K562 (cell line): ENCODE data around the gene TSPAN1. TPM values are rescaled to one million over a fixed set of nuclear protein-coding genes. Genes with fewer than 3 reads are reported as not detected.

Experiments
- ATF7 ChIP-seq: fragments of 450-650 bp; IDR thresholded peaks from 2 replicates; pipeline ENCODE4 v1.7.1; 2014; ENCODE audit warnings: mild to moderate bottlenecking, moderate library complexity
- BRD4 ChIP-seq: fragments of 200-600 bp; sonication (generic); IDR thresholded peaks from 2 replicates; pipeline ENCODE4 v1.6.1; 2017; ENCODE audit warnings: inconsistent platforms
- BRD9 ChIP-seq: fragments of 450-650 bp; IDR thresholded peaks from 2 replicates; pipeline ENCODE4 v1.6.1; 2018; ENCODE audit warnings: low read depth; ENCODE audit not compliant: partially characterized antibody
- CEBPB ChIP-seq: fragments of 450-650 bp; IDR thresholded peaks from 2 replicates; pipeline ENCODE4 v1.6.1; 2016; ENCODE audit warnings: missing genetic modification characterization, missing compliant biosample characterization
- DPF2 ChIP-seq: fragments of 450-650 bp; IDR thresholded peaks from 2 replicates; pipeline ENCODE4 v1.6.1; 2016
- ELF4 ChIP-seq: fragments of 450-650 bp; formaldehyde crosslinking; IDR thresholded peaks from 2 replicates; pipeline ENCODE4 v1.4.0; 2022; ENCODE audit warnings: missing genetic modification characterization
- FOXM1 ChIP-seq, 2 experiments: fragments of 450-650 bp in 1 of 2; sonication (generic) in 1 of 2; formaldehyde crosslinking in 1 of 2; IDR thresholded peaks; 2 replicates each; pipeline versions ENCODE4 v1.6.1 to v1.9.0; 2017 to 2022; ENCODE audit warnings: low read depth in 2 of 2, mild to moderate bottlenecking in 2 of 2, missing genetic modification reagents in 1 of 2, moderate library complexity in 1 of 2
- HNRNPLL ChIP-seq: fragments of 200-400 bp; formaldehyde crosslinking; IDR thresholded peaks from 2 replicates; pipeline ENCODE4 v1.6.1; 2017; ENCODE audit warnings: low read length, low read depth, mild to moderate bottlenecking; ENCODE audit not compliant: poor library complexity, severe bottlenecking
- ILK ChIP-seq: fragments of 450-650 bp; IDR thresholded peaks from 2 replicates; pipeline ENCODE4 v1.6.1; 2016; ENCODE audit warnings: missing genetic modification characterization, low read depth, mild to moderate bottlenecking, missing compliant biosample characterization, moderate library complexity, borderline replicate concordance
- LARP7 ChIP-seq: fragments of 450-650 bp; IDR thresholded peaks from 2 replicates; pipeline ENCODE4 v1.6.1; 2016
- MEF2D ChIP-seq: conservative IDR thresholded peaks from 2 replicates; pipeline ENCODE4 v1.6.1; 2016; ENCODE audit warnings: low read depth, missing genetic modification characterization, missing compliant biosample characterization
- MTA2 ChIP-seq: fragments of 450-650 bp; IDR thresholded peaks from 2 replicates; pipeline ENCODE4 v1.6.1; 2016; ENCODE audit warnings: low read depth
- OTX1 ChIP-seq: fragments of 450-650 bp; formaldehyde crosslinking; IDR thresholded peaks from 2 replicates; pipeline ENCODE4 v1.4.0; 2022; ENCODE audit warnings: mild to moderate bottlenecking
- RBM14 ChIP-seq: fragments of 200-400 bp; formaldehyde crosslinking; IDR thresholded peaks from 2 replicates; pipeline ENCODE4 v1.6.1; 2018; ENCODE audit warnings: low read depth, mild to moderate bottlenecking, low read length, moderate library complexity, borderline replicate concordance; ENCODE audit not compliant: insufficient read depth
- RBM34 ChIP-seq: fragments of 200-400 bp; formaldehyde crosslinking; IDR thresholded peaks from 2 replicates; pipeline ENCODE4 v1.6.1; 2018; ENCODE audit warnings: low read length, borderline replicate concordance; ENCODE audit not compliant: insufficient read depth
- ZC3H8 ChIP-seq: fragments of 450-650 bp; IDR thresholded peaks from 2 replicates; pipeline ENCODE4 v1.6.1; 2017
- ZKSCAN1 ChIP-seq: fragments of 150-350 bp; IDR thresholded peaks from 2 replicates; pipeline ENCODE4 v1.6.1; 2016; ENCODE audit warnings: low read depth, low read length
- ZKSCAN3 ChIP-seq: fragments of 250-450 bp; sonication (Bioruptor Pico); IDR thresholded peaks from 2 replicates; pipeline ENCODE4 v1.4.0; 2020
- ZNF589 ChIP-seq: fragments of 200-800 bp; sonication (Bioruptor generic); IDR thresholded peaks from 2 replicates; pipeline ENCODE4 v1.6.1; 2016; ENCODE audit warnings: low read depth, missing genetic modification characterization, missing compliant biosample characterization
- polyA plus RNA-seq, 8 experiments: library from polyadenylated mRNA; depleted of rRNA in 4 of 8; stranded (reverse) in 5 of 8; unstranded in 3 of 8; fragments of >200 nt; fragmentation: Nextera tagmentation in 2 of 8; fragmentation: Illumina TruSeq in 1 of 8; extraction: Ambion mirVana in 2 of 8; extraction: Trizol in 1 of 8; gene quantifications; 2 replicates each; pipeline versions ENCODE4 v1.2.1 to v1.2.3, GENCODE V29; 2011 to 2014; ENCODE audit warnings: inconsistent platforms in 1 of 8, missing spikeins in 1 of 8
- total RNA-seq, 7 experiments: library from RNA; depleted of rRNA in 6 of 7; stranded (reverse); fragments of >200 nt in 6 of 7; fragmentation: Illumina TruSeq in 2 of 7; extraction: Trizol in 2 of 7; gene quantifications; 2 replicates each; pipeline versions ENCODE4 v1.2.1 to v1.2.3, GENCODE V29; 2011 to 2021; ENCODE audit warnings: low replicate concordance in 1 of 7
- TF ChIP-seq, protein P1 (sequence below): IDR thresholded peaks from 2 replicates; pipeline ENCODE4 v1.6.1; 2011; ENCODE audit not compliant: insufficient read length; ENCODE audit errors: extremely low read depth
- TF ChIP-seq, protein P2 (sequence below): sonication (generic); formaldehyde crosslinking; IDR thresholded peaks from 2 replicates; pipeline ENCODE4 v1.8.1; 2023; ENCODE audit warnings: mild to moderate bottlenecking, missing genetic modification reagents
- TF ChIP-seq, protein P3 (sequence below): fragments of 250-450 bp; sonication (Bioruptor Pico); IDR thresholded peaks from 2 replicates; pipeline ENCODE4 v1.8.0; 2021; ENCODE audit warnings: borderline replicate concordance, mild to moderate bottlenecking, moderate library complexity; ENCODE audit not compliant: poor library complexity, severe bottlenecking
- TF ChIP-seq, protein P4 (sequence below): fragments of 250-450 bp; sonication (Bioruptor Pico); IDR thresholded peaks from 2 replicates; pipeline ENCODE4 v1.5.0; 2021

TSPAN1 gene
- total and polyA plus RNA-seq, 9 of the 15 experiments (the other 6 are each of a cell fraction or from before 2014, with no cell fraction given), result 0.58 TPM; not detected in 8

DNA sequence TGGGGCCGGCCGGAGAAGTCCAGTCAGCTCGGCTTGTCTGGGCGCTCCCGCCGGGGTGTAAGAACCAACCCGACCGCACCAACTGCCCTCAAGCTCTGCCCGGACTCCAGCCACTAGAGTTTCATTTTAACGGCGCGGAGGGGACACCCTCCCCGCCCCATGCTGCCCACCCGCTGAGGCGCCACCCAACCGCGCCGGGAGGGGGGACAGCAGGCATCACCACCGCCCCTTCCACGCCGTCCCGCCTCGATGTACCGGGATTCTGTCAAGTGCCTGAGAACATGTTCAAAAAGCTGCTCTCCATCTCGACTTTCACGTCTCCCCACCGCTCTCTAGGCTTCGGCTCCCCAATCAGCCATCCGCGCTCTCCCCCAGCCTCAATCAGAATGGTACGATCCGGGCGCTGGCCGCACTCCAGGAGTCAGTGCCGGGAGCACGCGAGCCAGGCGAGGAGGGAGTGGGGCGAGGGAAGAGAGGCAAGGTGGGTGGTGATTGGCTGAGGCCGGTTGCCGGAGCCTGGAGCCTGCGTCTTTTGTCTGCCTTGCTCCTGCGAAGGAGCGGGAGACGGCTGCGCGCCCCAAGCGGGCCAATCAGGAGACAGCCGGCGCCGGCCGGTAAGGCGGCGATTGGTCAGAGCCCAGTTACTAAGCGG lies 42.2 kb upstream of the TSPAN1 start, which contains the start of gene PIK3R3 (continued):
- TF ChIP-seq, protein P1, sequence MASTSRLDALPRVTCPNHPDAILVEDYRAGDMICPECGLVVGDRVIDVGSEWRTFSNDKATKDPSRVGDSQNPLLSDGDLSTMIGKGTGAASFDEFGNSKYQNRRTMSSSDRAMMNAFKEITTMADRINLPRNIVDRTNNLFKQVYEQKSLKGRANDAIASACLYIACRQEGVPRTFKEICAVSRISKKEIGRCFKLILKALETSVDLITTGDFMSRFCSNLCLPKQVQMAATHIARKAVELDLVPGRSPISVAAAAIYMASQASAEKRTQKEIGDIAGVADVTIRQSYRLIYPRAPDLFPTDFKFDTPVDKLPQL, result peak; percentile 53
- TF ChIP-seq ELF4 (CRISPR knock-in tag) (peak; percentile 69), CEBPB (tag) (no peak), ZKSCAN1 (peak; percentile 66; the same call in 1 of the 2 replicates), RBM34 (no peak), ZKSCAN3 (CRISPR knock-in tag) (no peak), ATF7 (peak; percentile 100), OTX1 (CRISPR knock-in tag) (peak; percentile 77; the same call in 1 of the 2 replicates), MEF2D (tag) (peak; percentile 87), LARP7 (peak; percentile 96), HNRNPLL (peak; percentile 89), FOXM1 (IDR thresholded peaks at IDR 0.05; ENCODE audit: low read depth) (peak; percentile 87), FOXM1 (CRISPR knock-in tag; IDR thresholded peaks at IDR 0.05; ENCODE audit: low read depth) (peak; percentile 99), ZC3H8 (peak; percentile 90; the same call in 1 of the 2 replicates), MTA2 (no peak; the same call in 1 of the 2 replicates), BRD9 (peak; percentile 57), DPF2 (peak; percentile 83), RBM14 (0 out of 2 replicates have a peak, but pooled peaks have one; percentile 64), BRD4 (peak; percentile 70; the same call in 1 of the 2 replicates), ZNF589 (CRISPR knock-in tag) (no peak), ILK (tag) (no peak)
- TF ChIP-seq, protein P2, sequence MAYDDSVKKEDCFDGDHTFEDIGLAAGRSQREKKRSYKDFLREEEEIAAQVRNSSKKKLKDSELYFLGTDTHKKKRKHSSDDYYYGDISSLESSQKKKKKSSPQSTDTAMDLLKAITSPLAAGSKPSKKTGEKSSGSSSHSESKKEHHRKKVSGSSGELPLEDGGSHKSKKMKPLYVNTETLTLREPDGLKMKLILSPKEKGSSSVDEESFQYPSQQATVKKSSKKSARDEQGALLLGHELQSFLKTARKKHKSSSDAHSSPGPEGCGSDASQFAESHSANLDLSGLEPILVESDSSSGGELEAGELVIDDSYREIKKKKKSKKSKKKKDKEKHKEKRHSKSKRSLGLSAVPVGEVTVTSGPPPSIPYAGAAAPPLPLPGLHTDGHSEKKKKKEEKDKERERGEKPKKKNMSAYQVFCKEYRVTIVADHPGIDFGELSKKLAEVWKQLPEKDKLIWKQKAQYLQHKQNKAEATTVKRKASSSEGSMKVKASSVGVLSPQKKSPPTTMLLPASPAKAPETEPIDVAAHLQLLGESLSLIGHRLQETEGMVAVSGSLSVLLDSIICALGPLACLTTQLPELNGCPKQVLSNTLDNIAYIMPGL (CRISPR knock-in tag), result peak; percentile 97
- TF ChIP-seq, protein P3, sequence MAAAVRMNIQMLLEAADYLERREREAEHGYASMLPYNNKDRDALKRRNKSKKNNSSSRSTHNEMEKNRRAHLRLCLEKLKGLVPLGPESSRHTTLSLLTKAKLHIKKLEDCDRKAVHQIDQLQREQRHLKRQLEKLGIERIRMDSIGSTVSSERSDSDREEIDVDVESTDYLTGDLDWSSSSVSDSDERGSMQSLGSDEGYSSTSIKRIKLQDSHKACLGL (CRISPR knock-in tag), result no peak
- TF ChIP-seq, protein P4, sequence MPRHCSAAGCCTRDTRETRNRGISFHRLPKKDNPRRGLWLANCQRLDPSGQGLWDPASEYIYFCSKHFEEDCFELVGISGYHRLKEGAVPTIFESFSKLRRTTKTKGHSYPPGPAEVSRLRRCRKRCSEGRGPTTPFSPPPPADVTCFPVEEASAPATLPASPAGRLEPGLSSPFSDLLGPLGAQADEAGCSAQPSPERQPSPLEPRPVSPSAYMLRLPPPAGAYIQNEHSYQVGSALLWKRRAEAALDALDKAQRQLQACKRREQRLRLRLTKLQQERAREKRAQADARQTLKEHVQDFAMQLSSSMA (CRISPR knock-in tag), result 0 out of 2 replicates have a peak, but pooled peaks have one; percentile 81
